Natural killer cell treated with Interleukin-12 subunit alpha and Interleukin-12 subunit beta and Interleukin-15 and Interleukin-18, amount 100 ng/mL, for 72 hours (primary cell): ENCODE results near the gene UROC1. TPM values are rescaled to one million over a fixed set of nuclear protein-coding genes. Genes with fewer than 3 reads are reported as not detected.

ENCODE experiments used
- ATAC-seq, 2 donors: fragments of 150-1000 bp; cut with Tn5 transposase in 1 of 2; sonication (Bioruptor Pico), chemical (Tn5 transposase) in 1 of 2; 2 replicates each; pipeline ENCODE4 v1.10.0; 2021
- DNase-seq: peaks from one replicate; pipeline ENCODE4 v3.0.0; 2022; ENCODE audit warnings: low spot score
- H3K27ac Mint-ChIP-seq, 2 donors: 1 replicate in 1 of 2; 2 replicates in 1 of 2; pipeline ENCODE4 v1.8.0; 2022; ENCODE audit warnings: mixed read lengths in 2 of 2, mild to moderate bottlenecking in 1 of 2, moderate library complexity in 1 of 2
- H3K27me3 Mint-ChIP-seq, 2 donors: 1 replicate in 1 of 2; 2 replicates in 1 of 2; pipeline ENCODE4 v1.8.0; 2022; ENCODE audit warnings: mixed read lengths in 2 of 2
- H3K36me3 Mint-ChIP-seq: one replicate; pipeline ENCODE4 v1.8.0; 2022; ENCODE audit warnings: mixed read lengths
- H3K4me1 Mint-ChIP-seq, 2 donors: 1 replicate in 1 of 2; 2 replicates in 1 of 2; pipeline ENCODE4 v1.8.0; 2022; ENCODE audit warnings: low read depth in 2 of 2, mixed read lengths in 2 of 2, mild to moderate bottlenecking in 1 of 2
- H3K4me3 Mint-ChIP-seq: one replicate; pipeline ENCODE4 v1.8.0; 2022; ENCODE audit warnings: mixed read lengths
- H3K9me3 Mint-ChIP-seq: 2 replicates; pipeline ENCODE4 v1.8.0; 2022; ENCODE audit warnings: mixed read lengths
- total RNA-seq, 2 donors: library from RNA; stranded (reverse); gene quantifications; one replicate each; pipeline ENCODE4 v1.2.3, GENCODE V29; 2022

UROC1 gene
- total RNA-seq, 2 donors from 2014 or later: not detected

GRCh38 chr3:126439346-126439967 is 78.1 kb downstream of the UROC1 start:
- ATAC-seq: no peak
- no peaks in the 10 kb centered on the region for H3K4me1 Mint-ChIP-seq
- peaks cover 6% of the 10 kb centered on the region for H3K36me3 Mint-ChIP-seq
- no peak for DNase-seq
- no peaks in the 10 kb centered on the region for H3K9me3 Mint-ChIP-seq
- peak overlapping the region in 1 of 2 donors; percentile 70 for H3K27ac Mint-ChIP-seq
- no peaks in the 10 kb centered on the region for H3K27me3 Mint-ChIP-seq
- no peak overlapping the region for H3K4me3 Mint-ChIP-seq

- H3K9me3 Mint-ChIP-seq: no peaks in the 10 kb centered on the region
- H3K4me1 Mint-ChIP-seq: no peaks in the 10 kb centered on the region
- DNase-seq (no peak), ATAC-seq (no peak)
- no peaks in the 10 kb centered on the region for H3K27me3 Mint-ChIP-seq
- H3K36me3 Mint-ChIP-seq: peaks cover 6% of the 10 kb centered on the region
- peak overlapping the region in 1 of 2 donors; percentile 70 for H3K27ac Mint-ChIP-seq
- no peak overlapping the region for H3K4me3 Mint-ChIP-seq
These were observed 78.8 kb downstream of the UROC1 start for GRCh38 chr3:126438746-126439145.

GRCh38 chr3:126438186-126438585 is 79.4 kb downstream of the UROC1 start:
- no peaks in the 10 kb centered on the region for H3K4me1 Mint-ChIP-seq
- no peak overlapping the region for H3K4me3 Mint-ChIP-seq
- ATAC-seq (no peak), DNase-seq (no peak)
- H3K9me3 Mint-ChIP-seq: no peaks in the 10 kb centered on the region
- H3K27ac Mint-ChIP-seq: no peak overlapping the region
- H3K36me3 Mint-ChIP-seq: peaks cover 6% of the 10 kb centered on the region
- H3K27me3 Mint-ChIP-seq: no peaks in the 10 kb centered on the region

GRCh38 chr3:126436826-126437717 is 80.5 kb downstream of the UROC1 start:
- Mint-ChIP-seq H3K4me3 (no peak overlapping the region), H3K36me3 (peaks cover 6% of the 10 kb centered on the region), H3K27ac (no peak overlapping the region), H3K4me1 (no peaks in the 10 kb centered on the region), H3K27me3 (no peaks in the 10 kb centered on the region), H3K9me3 (no peaks in the 10 kb centered on the region)
- no peak for DNase-seq
- no peak for ATAC-seq

- H3K27me3 Mint-ChIP-seq: no peaks in the 10 kb centered on the region
- H3K9me3 Mint-ChIP-seq: no peaks in the 10 kb centered on the region
- H3K36me3 Mint-ChIP-seq: peaks cover 6% of the 10 kb centered on the region
- no peak overlapping the region for H3K27ac Mint-ChIP-seq
- ATAC-seq (peak in 1 of 2 donors; percentile 33), DNase-seq (no peak)
- no peak overlapping the region for H3K4me3 Mint-ChIP-seq
- H3K4me1 Mint-ChIP-seq: no peaks in the 10 kb centered on the region
These were observed 81.9 kb downstream of the UROC1 start for GRCh38 chr3:126435456-126436315.

- H3K27me3 Mint-ChIP-seq: no peaks in the 10 kb centered on the region
- H3K36me3 Mint-ChIP-seq: peaks cover 6% of the 10 kb centered on the region
- no peak for ATAC-seq
- H3K9me3 Mint-ChIP-seq: no peaks in the 10 kb centered on the region
- H3K4me3 Mint-ChIP-seq: no peak overlapping the region
- DNase-seq: no peak
- H3K4me1 Mint-ChIP-seq: no peaks in the 10 kb centered on the region
- no peak overlapping the region for H3K27ac Mint-ChIP-seq
These were observed 82.6 kb downstream of the UROC1 start for GRCh38 chr3:126434931-126435411.

- ATAC-seq (no peak), DNase-seq (no peak)
- Mint-ChIP-seq H3K4me1 (no peaks in the 10 kb centered on the region), H3K27me3 (no peaks in the 10 kb centered on the region), H3K27ac (no peak overlapping the region), H3K9me3 (no peaks in the 10 kb centered on the region), H3K4me3 (no peak overlapping the region), H3K36me3 (peaks cover 6% of the 10 kb centered on the region)
These were observed 83.3 kb downstream of the UROC1 start for GRCh38 chr3:126434264-126434590.

- H3K36me3 Mint-ChIP-seq: peaks cover 6% of the 10 kb centered on the region
- no peaks in the 10 kb centered on the region for H3K9me3 Mint-ChIP-seq
- DNase-seq: no peak
- no peak overlapping the region for H3K4me3 Mint-ChIP-seq
- no peak overlapping the region for H3K27ac Mint-ChIP-seq
- ATAC-seq: peak in 1 of 2 donors; percentile 28
- H3K4me1 Mint-ChIP-seq: no peaks in the 10 kb centered on the region
- H3K27me3 Mint-ChIP-seq: no peaks in the 10 kb centered on the region
These were observed 83.9 kb downstream of the UROC1 start for GRCh38 chr3:126433496-126434263.

GRCh38 chr3:126433105-126433430 is 84.5 kb downstream of the UROC1 start:
- no peak overlapping the region for H3K4me3 Mint-ChIP-seq
- peaks cover 6% of the 10 kb centered on the region for H3K36me3 Mint-ChIP-seq

GRCh38 chr3:126432361-126433104 is 85.0 kb downstream of the UROC1 start:
- ATAC-seq (no peak), DNase-seq (no peak)
- Mint-ChIP-seq H3K36me3 (peaks cover 4% of the 10 kb centered on the region), H3K4me3 (no peak overlapping the region), H3K9me3 (peaks cover 2% of the 10 kb centered on the region), H3K27ac (no peak overlapping the region), H3K4me1 (no peaks in the 10 kb centered on the region), H3K27me3 (no peaks in the 10 kb centered on the region)

More at GRCh38 chr3:126433105-126433430, 84.5 kb downstream of the UROC1 start:
- no peak for ATAC-seq
- Mint-ChIP-seq H3K9me3 (no peaks in the 10 kb centered on the region), H3K4me1 (no peaks in the 10 kb centered on the region), H3K27me3 (no peaks in the 10 kb centered on the region), H3K27ac (no peak overlapping the region)
- DNase-seq: no peak
